Mesothelial cell of epicardium (in vitro differentiated cells): ENCODE data around the gene RUNX2. TPM values are rescaled to one million over a fixed set of nuclear protein-coding genes. Genes with fewer than 3 reads are reported as not detected.
"Not testable (repeated sequence)": the region's sequence is repeated elsewhere in the genome, so short reads cannot be mapped to it uniquely, and the experiment has no call there.

Experiments
- DNase-seq, 2 experiments: peaks; one replicate each; pipeline ENCODE4 v3.0.0; 2021; ENCODE audit warnings: low spot score in 2 of 2; ENCODE audit not compliant: unreplicated experiment in 2 of 2
- H3K27ac Mint-ChIP-seq: 2 replicates; pipeline ENCODE4 v1.8.0; 2021; ENCODE audit warnings: mixed read lengths
- H3K27me3 Mint-ChIP-seq: 2 replicates; pipeline ENCODE4 v1.8.0; 2021; ENCODE audit warnings: low read depth, mixed read lengths
- H3K36me3 Mint-ChIP-seq: 2 replicates; pipeline ENCODE4 v1.8.0; 2021; ENCODE audit warnings: mixed read lengths
- H3K4me1 Mint-ChIP-seq: 2 replicates; pipeline ENCODE4 v1.8.0; 2021; ENCODE audit warnings: mixed read lengths
- H3K4me3 Mint-ChIP-seq: 2 replicates; pipeline ENCODE4 v1.8.0; 2021; ENCODE audit warnings: mild to moderate bottlenecking, moderate library complexity, mixed read lengths
- H3K9me3 Mint-ChIP-seq: 2 replicates; pipeline ENCODE4 v1.8.0; 2021; ENCODE audit warnings: mixed read lengths
- total RNA-seq: library from RNA; stranded (reverse); gene quantifications from 3 replicates; pipeline ENCODE4 v1.2.1, GENCODE V29; 2021
- TF ChIP-seq, protein P1 (sequence below): fragments of 200-600 bp; sonication (generic); IDR thresholded peaks from one replicate; pipeline ENCODE4 v1.5.0; 2021; ENCODE audit warnings: antibody characterized with exemption; ENCODE audit not compliant: unreplicated experiment

The RUNX2 gene
- total RNA-seq, 1 donor from 2014 or later = 4.4 TPM

GRCh38 chr6:45666846-45667245, 338.7 kb downstream of the RUNX2 start:
- peaks cover 51% of the 10 kb centered on the region for H3K27me3 Mint-ChIP-seq
- H3K4me1 Mint-ChIP-seq = peaks cover 5% of the 10 kb centered on the region
- no peak for DNase-seq
- no peak overlapping the region for H3K4me3 Mint-ChIP-seq
- no peaks in the 10 kb centered on the region for H3K36me3 Mint-ChIP-seq
- TF ChIP-seq, protein P1, sequence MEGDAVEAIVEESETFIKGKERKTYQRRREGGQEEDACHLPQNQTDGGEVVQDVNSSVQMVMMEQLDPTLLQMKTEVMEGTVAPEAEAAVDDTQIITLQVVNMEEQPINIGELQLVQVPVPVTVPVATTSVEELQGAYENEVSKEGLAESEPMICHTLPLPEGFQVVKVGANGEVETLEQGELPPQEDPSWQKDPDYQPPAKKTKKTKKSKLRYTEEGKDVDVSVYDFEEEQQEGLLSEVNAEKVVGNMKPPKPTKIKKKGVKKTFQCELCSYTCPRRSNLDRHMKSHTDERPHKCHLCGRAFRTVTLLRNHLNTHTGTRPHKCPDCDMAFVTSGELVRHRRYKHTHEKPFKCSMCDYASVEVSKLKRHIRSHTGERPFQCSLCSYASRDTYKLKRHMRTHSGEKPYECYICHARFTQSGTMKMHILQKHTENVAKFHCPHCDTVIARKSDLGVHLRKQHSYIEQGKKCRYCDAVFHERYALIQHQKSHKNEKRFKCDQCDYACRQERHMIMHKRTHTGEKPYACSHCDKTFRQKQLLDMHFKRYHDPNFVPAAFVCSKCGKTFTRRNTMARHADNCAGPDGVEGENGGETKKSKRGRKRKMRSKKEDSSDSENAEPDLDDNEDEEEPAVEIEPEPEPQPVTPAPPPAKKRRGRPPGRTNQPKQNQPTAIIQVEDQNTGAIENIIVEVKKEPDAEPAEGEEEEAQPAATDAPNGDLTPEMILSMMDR = no peak
- H3K9me3 Mint-ChIP-seq = no peaks in the 10 kb centered on the region
- no peak overlapping the region for H3K27ac Mint-ChIP-seq

GRCh38 chr6:45667300-45667699, 339.2 kb downstream of the RUNX2 start:
- TF ChIP-seq, protein P1 = no peak
- Mint-ChIP-seq H3K9me3 (no peaks in the 10 kb centered on the region), H3K4me3 (no peak overlapping the region), H3K36me3 (no peaks in the 10 kb centered on the region), H3K27me3 (peaks cover 46% of the 10 kb centered on the region), H3K4me1 (peaks cover 5% of the 10 kb centered on the region), H3K27ac (no peak overlapping the region)
- no peak for DNase-seq

GRCh38 chr6:45667766-45668165, 339.6 kb downstream of the RUNX2 start:
- Mint-ChIP-seq H3K4me1 (peaks cover 5% of the 10 kb centered on the region), H3K36me3 (no peaks in the 10 kb centered on the region), H3K9me3 (no peaks in the 10 kb centered on the region), H3K27me3 (peaks cover 42% of the 10 kb centered on the region), H3K27ac (no peak overlapping the region), H3K4me3 (no peak overlapping the region)
- DNase-seq = no peak
- TF ChIP-seq, protein P1 = no peak

GRCh38 chr6:45668705-45669104, 340.6 kb downstream of the RUNX2 start:
- H3K36me3 Mint-ChIP-seq = no peaks in the 10 kb centered on the region
- no peak overlapping the region for H3K27ac Mint-ChIP-seq
- peaks cover 5% of the 10 kb centered on the region for H3K4me1 Mint-ChIP-seq
- peak in 1 of 2 experiments; percentile 26 for DNase-seq
- no peak overlapping the region for H3K4me3 Mint-ChIP-seq
- peaks cover 34% of the 10 kb centered on the region for H3K27me3 Mint-ChIP-seq
- H3K9me3 Mint-ChIP-seq = no peaks in the 10 kb centered on the region
- TF ChIP-seq, protein P1 = no peak

- not testable (repeated sequence) for H3K27ac Mint-ChIP-seq, H3K4me3 Mint-ChIP-seq, H3K9me3 Mint-ChIP-seq, DNase-seq, H3K36me3 Mint-ChIP-seq, H3K27me3 Mint-ChIP-seq
- H3K4me1 Mint-ChIP-seq = peaks cover 20% of the 10 kb centered on the region
Measured at GRCh38 chr6:45673167-45673566, 345.0 kb downstream of the RUNX2 start.

GRCh38 chr6:45675166-45675565, 347.0 kb downstream of the RUNX2 start:
- H3K4me1 Mint-ChIP-seq = peaks cover 31% of the 10 kb centered on the region
- not testable (repeated sequence) for DNase-seq, H3K9me3 Mint-ChIP-seq, H3K36me3 Mint-ChIP-seq, H3K27ac Mint-ChIP-seq, H3K27me3 Mint-ChIP-seq
- H3K4me3 Mint-ChIP-seq = peak overlapping the region; percentile 47

DNA sequence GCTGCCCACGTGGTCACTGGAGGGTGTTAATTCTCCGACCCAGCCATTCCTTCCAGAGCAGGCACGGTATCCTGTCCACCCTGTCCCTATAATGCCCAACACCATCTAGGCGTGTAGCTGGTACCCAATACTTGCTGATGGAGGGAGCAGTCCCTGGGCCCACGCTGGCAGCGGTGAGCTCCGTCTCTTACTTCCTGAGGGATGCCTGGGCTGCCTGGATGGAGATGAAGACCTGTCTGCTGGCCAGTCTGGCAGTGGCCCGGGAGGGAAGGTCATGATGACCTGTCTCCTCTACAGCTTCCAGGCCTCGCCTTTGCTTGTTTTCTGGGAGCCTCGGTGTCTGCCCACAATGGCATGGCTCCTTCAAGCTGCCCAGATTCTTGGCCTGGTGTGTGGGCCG, 347.5 kb downstream of the RUNX2 start:
- TF ChIP-seq, protein P1 = no peak
- DNase-seq = no peak
- Mint-ChIP-seq H3K36me3 (no peaks in the 10 kb centered on the region), H3K4me1 (peaks cover 31% of the 10 kb centered on the region), H3K27me3 (no peaks in the 10 kb centered on the region), H3K4me3 (no peak overlapping the region), H3K9me3 (no peaks in the 10 kb centered on the region), H3K27ac (no peak overlapping the region)
